HG03135 (cell line): ENCODE measurements around the gene EML5.

Source experiments
- ATAC-seq: cut with Tn5 transposase; IDR thresholded peaks from one replicate; pipeline ENCODE4 v1.9.1; 2021; ENCODE audit warnings: mild to moderate bottlenecking, moderate library complexity; ENCODE audit not compliant: unreplicated experiment

Gene EML5

DNA sequence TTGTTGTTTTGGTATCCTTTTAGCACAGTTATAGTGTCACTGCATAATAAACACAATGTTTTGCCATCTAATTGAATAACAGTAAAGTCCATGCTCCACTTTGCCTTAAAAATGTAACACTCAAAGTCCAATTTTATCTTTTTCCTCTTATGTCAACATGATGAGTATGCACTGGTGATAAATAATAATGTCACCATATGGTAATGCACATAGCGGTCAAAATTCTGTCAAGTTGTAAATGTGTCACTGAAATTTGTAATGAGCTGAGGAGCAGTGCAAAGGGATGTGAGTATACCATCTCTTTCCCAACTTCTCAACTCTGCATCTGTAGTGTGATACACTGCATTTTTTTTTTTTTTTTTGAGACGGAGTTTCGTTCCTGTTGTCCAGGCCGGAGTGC is 65.7 kb downstream of the EML5 start:
- no peak for ATAC-seq

- no peak for ATAC-seq
Observed at GRCh38 chr14:88710709-88711108, 82.0 kb downstream of the EML5 start.

DNA sequence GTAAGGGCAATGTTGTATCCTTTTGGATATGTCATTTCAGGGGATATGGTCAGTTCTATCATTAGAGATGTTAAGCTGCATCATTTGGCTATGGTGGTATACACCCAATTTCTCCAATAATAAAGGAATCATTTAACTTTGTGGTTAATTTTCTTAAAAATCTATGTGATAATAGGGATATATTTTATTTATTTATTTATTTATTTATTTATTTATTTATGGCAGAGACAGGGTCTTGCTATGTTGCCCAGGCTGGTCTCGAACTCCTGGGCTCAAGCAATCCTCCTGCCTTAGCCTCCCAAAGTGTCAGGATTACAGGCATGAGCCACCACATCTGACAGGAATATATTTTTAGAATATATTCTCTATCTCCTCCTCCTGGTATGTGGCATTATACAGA is 85.7 kb downstream of the EML5 start:
- ATAC-seq: no peak

DNA sequence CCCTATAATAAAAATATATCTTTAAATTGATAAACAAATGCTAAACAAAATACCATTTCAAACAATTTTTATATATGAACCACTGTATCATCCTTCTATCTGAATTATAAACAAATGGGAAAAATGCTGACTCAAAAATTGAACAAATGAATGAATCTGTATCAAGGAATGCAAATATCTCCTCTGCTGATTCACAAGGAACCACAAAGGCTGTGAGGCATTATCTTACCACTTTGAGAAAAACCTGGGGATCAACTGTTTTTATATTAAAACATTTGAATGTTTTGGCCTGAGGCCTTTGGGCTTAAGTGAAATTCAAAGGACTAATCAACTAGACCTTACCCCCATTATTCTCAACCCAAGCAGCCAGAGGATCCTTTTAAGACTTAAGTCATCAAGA is 86.3 kb downstream of the EML5 start:
- ATAC-seq: no peak

GRCh38 chr14:88698651-88699050 is 94.1 kb downstream of the EML5 start:
- no peak for ATAC-seq

DNA sequence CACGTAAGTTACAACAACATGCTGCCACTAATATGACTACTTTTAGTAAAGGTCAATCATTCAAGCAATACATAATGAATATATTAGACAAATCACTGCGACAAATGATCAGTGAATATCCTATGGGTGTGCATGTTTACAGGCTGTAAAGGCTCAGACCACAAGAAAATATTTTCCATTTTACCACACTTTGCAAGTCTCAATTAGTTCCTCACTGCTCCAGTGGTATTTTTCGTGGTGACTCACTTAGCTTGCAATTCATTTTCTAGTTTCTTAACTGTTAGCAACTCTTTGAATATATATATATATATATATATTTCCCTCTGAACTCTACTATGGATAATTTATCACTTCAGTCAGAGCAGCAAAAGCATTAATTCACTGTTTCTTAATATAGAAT is 96.9 kb downstream of the EML5 start:
- no peak for ATAC-seq

- no peak for ATAC-seq
Observed at GRCh38 chr14:88688386-88688785, 104.4 kb downstream of the EML5 start.

DNA sequence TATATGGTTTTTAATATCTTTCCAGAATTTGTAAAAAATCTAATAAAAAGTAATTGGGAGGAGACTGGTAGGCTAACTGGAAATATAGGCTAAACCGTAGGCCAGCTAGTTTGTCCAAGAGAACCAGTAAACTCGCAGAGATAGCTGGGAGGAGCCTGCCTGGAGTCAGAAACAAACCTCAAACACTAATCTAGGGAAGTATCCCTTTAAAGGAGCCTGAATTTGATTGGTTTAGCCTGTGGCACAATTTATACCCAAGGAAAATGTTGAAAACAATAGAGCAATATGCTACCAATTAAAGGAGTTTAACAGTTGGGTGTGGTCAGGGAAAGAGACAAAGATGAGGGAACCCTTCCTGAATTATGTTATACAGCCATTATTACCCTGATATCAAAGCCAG is 109.6 kb downstream of the EML5 start:
- ATAC-seq: no peak

DNA sequence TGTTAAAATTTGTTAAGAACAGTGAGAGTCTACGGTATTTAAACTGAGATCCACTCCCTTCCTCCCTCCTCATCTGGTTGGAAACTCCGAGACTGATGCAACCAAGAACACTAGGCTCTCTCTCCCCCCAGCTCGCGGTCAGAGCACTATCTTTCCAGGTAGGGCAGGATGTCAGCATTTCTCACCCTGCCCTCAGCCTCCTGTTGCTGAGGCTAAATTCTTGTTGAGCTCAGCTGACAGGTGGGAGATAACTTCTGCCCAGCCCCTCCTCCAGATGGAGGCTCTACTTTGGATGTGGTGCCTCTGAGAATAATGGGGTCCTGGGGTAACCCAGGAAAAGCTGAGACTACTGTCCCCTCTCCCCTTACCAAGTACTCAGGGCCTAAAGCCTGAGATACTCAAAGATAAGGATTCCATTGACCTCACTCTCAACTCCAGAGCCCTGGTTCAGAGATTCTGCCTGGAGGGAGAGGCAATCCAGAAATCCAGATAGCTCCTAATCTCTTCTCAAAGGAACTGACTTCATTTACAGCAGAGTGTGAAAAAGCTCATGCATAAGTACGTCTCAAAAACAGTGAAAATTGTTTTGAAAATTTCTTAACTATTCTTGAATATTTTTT is 110.1 kb downstream of the EML5 start:
- ATAC-seq: no peak

GRCh38 chr14:88681755-88682494 is 110.8 kb downstream of the EML5 start:
- no peak for ATAC-seq

DNA sequence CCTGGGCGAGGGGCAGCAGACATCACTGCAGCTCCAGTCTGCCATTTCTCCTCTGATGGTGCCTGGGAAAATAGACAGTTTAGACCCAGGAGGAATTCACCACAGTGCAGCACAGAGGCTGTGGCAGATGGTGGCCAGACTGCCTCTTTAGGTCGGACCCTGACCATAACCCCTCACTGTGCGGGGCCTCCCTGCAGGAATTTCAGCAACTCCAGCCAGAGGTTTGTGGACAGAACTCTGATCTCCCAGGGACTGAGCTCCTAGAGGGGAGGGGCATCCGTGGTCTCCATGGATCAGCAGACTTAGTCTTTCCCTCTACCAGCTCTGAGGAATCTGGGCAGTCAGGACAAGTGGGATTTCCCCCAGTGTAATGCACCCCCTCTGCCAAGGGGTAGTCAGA is 123.4 kb downstream of the EML5 start:
- ATAC-seq: no peak

GRCh38 chr14:88668448-88669116 is 124.2 kb downstream of the EML5 start:
- ATAC-seq: peak; percentile 65

DNA sequence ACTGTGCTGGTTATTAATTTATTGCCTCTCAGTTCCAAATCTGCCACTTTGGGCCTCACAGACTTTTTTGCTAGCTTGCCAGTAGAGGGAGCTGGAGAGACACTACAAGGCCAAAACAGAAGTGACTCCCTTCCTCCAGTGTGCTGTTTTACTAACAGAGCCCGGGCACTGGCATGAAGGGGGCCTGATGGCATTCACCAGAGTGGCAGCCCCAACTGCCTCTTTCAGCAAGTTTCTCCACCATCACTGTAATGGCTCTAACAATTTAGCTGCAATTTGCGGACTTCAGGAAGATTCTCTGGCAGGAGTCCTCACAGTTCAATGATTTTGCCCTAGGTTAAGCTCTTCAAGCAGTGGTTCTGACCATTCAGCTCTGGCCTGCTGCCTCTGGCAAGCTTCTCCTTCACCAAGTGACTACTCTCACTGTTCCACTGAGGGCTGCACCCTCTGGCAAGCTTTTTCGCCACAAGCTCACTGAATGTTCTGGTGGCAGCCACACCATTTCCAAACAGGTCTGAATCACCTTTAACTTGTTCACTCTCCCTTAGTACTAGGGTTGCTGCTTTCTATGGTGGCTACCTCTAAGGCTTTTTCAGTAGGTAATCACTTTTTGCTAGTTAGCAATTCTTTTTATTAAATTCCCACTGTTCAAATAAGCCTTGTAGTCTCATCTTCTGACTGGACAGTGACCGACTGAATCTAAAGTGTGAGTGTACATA is 125.0 kb downstream of the EML5 start:
- ATAC-seq: peak; percentile 80

- ATAC-seq: no peak
Observed at GRCh38 chr14:88660056-88660455, 132.7 kb downstream of the EML5 start.

GRCh38 chr14:88639221-88639620 is 153.5 kb downstream of the EML5 start:
- ATAC-seq: no peak

DNA sequence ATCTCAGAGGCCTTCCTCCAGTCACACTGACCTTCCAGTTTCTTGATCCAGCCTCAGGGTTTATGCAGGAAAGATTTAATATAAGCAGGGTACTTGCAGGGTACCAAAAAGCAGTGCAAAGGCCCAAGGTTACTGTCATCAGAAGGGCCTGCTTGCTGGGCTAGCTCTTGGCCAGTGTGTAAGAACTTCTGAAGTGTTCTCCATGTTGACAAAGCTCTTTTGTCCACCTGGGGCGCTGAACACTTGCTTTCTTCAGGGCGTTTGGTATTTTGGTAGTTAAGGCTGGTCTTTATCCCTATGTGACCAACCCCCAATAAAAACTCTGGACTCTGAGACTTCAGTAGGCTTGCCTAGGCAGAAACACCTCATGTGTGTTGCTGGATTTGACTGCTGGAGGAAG is 160.2 kb downstream of the EML5 start:
- ATAC-seq: no peak

DNA sequence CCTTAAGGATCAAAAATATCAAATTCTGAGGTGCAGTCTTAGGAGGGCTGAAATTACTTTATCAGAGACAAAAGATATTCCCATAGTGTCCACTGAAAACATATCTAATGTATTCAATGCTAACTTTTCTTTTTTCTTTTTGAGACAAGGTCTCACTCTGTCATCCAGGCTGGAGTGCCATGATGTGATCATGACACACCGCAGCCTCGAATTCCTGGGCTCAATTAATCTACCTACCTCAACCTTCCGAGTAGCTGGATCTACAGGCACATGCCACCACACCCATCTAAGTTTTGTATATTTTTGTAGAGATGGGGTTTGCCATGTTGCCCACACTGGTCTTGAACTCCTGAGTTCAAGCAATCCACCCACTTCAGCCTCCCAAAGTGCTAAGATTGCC is 161.7 kb downstream of the EML5 start:
- no peak for ATAC-seq

DNA sequence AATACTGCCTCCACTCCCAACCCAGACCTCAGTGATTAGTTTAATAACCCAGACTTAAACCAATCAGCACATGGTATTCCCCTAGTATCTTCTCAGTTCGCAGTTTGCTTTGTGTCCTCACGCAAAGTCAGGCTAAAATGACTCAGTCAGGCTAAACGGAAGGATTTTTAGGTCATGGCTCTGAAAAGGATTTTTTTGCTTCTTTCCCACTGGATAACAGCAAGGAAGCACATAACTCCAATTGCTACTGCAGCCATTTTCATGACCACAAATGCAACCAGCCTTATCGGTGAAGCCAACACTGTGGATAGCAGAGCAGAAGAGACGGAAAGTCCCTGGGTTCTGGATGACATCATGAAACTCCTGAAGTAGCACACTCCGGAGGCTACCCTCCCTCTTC is 162.2 kb downstream of the EML5 start:
- no peak for ATAC-seq

DNA sequence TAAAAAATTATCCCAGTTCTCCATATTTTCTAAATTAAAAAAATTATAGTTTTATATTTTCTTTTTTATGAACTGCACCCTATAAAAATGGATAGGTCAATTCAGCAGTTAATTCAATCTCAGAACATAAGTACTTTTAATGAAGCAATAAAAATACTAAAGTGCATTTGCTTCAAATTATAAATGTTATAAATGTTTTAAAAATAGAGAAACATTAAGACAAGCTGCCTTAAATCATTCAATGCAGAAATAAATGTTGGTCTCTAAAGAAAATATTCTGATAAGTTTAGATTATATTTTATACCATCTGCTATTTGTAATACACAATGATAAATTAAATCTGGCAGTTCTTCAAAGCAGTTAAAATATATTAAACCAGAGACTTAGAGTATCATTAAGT is 164.3 kb downstream of the EML5 start:
- ATAC-seq: no peak

- ATAC-seq: no peak
Observed at GRCh38 chr14:88628033-88628432, 164.7 kb downstream of the EML5 start.

- no peak for ATAC-seq
Observed at GRCh38 chr14:88625671-88626070, 167.1 kb downstream of the EML5 start.

- no peak for ATAC-seq
Observed at GRCh38 chr14:88621100-88621499, 171.7 kb downstream of the EML5 start.
